Large intestine (tissue), 3 donors: ENCODE measurements around the gene IPO11. TPM values are rescaled to one million over a fixed set of nuclear protein-coding genes. Genes with fewer than 3 reads are reported as not detected.

Experiments
- DNase-seq, 2 donors: peaks; one replicate each; pipeline versions ENCODE4 v3.0.0 to v3.0.0-alpha.2; 2013
- H3K27ac ChIP-seq: one replicate; pipeline ENCODE4 v1.5.1; 2013; ENCODE audit warnings: low read length
- H3K27me3 ChIP-seq: 2 replicates; pipeline ENCODE4 v1.6.1; 2013; ENCODE audit warnings: low read length; ENCODE audit not compliant: control insufficient read depth, insufficient read depth
- H3K36me3 ChIP-seq: 2 replicates; pipeline ENCODE4 v1.6.1; 2013; ENCODE audit warnings: low read length; ENCODE audit not compliant: control insufficient read depth, insufficient read depth
- H3K4me1 ChIP-seq: one replicate; pipeline ENCODE4 v1.6.1; 2013; ENCODE audit warnings: low read length; ENCODE audit not compliant: control insufficient read depth, insufficient read depth
- H3K4me3 ChIP-seq: one replicate; pipeline ENCODE4 v1.5.1; 2013; ENCODE audit warnings: low read length
- H3K9me3 ChIP-seq: one replicate; pipeline ENCODE4 v1.6.1; 2013; ENCODE audit warnings: mild to moderate bottlenecking, low read depth, low read length, moderate library complexity; ENCODE audit not compliant: control insufficient read depth
- WGBS: methylation state at CpG from one replicate; pipeline ENCODE4 v1.1.5; 2013; ENCODE audit warnings: low lambda C conversion rate; ENCODE audit not compliant: insufficient coverage; 5-methylcytosine and 5-hydroxymethylcytosine counted together
- polyA plus RNA-seq: library from polyadenylated mRNA; unstranded; fragments of 120-200 nt; gene quantifications from one replicate; pipeline ENCODE4 v1.2.1, GENCODE V29; 2013

Gene IPO11
- polyA plus RNA-seq, 1 donor: 20.9 TPM

DNA sequence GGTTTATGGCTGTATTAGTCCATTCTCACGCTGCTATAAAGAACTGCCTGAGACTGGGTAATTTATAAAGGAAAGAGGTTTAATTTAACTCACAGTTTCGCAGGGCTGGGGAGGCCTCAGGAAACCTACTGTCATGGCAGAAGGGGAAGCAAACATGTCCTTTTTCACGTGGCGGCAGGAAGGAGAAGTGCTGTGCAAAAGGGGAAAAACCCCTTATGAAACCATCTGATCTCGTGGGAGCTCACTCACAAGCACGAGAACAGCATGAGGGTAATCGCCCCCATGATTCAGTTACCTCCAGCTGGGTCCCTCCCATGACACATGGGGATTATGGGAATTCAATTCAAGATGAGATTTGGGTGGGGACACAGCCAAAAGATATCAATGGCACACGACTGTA is 180.0 kb downstream of the IPO11 start:
- no peaks in the 10 kb centered on the region for H3K4me1 ChIP-seq
- WGBS: 100% methylated on average over 1 of the region's 8 CpGs
- H3K4me3 ChIP-seq: no peak overlapping the region
- DNase-seq: no peak
- peaks cover 11% of the 10 kb centered on the region for H3K36me3 ChIP-seq
- no peaks in the 10 kb centered on the region for H3K9me3 ChIP-seq
- no peaks in the 10 kb centered on the region for H3K27me3 ChIP-seq
- H3K27ac ChIP-seq: no peak overlapping the region

DNA sequence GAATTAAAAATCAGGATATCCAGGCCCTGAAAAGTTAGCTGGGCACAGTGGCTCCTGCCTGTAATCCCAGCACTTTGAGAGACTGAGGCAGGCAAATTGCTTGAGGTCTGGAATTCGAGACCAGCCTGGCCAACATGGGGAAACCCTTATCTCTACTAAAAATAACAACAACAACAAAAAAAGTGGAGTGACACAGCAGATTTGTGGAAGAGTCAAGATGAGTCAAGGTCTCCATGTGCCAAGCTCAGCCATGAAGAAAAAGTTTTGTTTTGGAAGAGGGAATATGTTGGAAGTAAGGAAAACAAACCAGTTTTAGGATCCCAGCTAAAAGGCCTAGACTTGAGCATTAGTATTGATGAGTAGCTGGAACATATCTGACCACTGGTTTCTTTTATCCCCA is 180.8 kb downstream of the IPO11 start:
- no peaks in the 10 kb centered on the region for H3K9me3 ChIP-seq

DNA sequence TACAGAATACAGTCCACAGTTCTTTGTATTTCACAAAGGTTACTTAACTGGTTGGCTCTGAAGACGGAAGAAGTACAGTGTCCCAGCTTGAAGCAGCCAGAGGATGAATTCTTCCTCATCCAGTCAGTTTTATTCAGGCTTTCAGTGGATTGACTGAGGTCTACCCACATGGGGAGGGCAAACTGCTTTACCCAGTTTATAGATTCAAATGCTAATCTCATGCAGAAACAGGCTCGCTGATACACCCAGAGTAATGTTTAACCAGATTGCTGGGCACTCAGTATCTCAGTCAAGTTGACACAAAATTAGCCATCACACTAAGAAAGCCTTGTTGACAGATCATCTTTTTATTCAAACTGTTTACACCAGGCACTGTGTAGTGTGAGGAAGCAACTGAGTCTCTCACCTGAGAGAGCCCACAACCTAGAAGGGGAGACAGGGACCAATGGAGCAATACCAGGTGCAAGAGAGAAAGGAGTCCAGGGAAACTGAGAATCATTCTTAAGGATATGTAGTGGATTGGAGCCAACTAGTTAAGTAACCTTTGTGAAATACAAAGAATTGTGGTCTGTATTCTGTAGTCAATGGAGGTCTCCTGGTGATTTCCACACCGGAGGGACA is 181.9 kb downstream of the IPO11 start:
- WGBS: no CpG with 5 or more reads among the region's 3 CpGs
- Histone ChIP-seq H3K4me1 (no peaks in the 10 kb centered on the region), H3K27me3 (no peaks in the 10 kb centered on the region)

More for the DNA sequence above, 180.8 kb downstream of the IPO11 start:
- 86% methylated on average over 1 of the region's 1 CpG for WGBS
- H3K27me3 ChIP-seq: no peaks in the 10 kb centered on the region
- no peak overlapping the region for H3K4me3 ChIP-seq
- H3K36me3 ChIP-seq: peaks cover 6% of the 10 kb centered on the region
- no peaks in the 10 kb centered on the region for H3K4me1 ChIP-seq
- no peak for DNase-seq
- no peak overlapping the region for H3K27ac ChIP-seq

DNA sequence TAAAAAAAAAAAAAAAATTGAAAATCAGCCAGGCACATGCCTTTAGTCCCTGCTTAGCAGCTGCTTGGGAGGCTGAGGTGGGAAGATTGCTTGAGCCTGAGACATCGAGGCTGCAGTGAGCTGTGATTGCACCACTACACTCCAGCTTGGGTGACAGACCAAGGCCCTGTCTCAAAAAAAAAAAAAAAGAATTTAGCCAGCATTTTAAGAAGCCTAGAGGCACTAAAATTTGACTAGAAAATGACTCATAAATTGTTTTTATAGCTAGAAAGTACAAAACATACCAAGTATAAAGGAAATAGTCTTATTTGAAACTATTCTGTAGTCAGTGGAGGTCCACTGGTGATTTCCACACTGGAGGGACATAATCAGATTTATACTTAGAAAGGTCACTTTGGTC is 183.5 kb downstream of the IPO11 start:
- Histone ChIP-seq H3K9me3 (no peaks in the 10 kb centered on the region), H3K36me3 (peaks cover 6% of the 10 kb centered on the region), H3K4me3 (no peak overlapping the region), H3K27me3 (no peaks in the 10 kb centered on the region), H3K4me1 (no peaks in the 10 kb centered on the region), H3K27ac (no peak overlapping the region)
- DNase-seq: no peak
- 100% methylated on average over 1 of the region's 1 CpG for WGBS

More for the DNA sequence above, 181.9 kb downstream of the IPO11 start:
- DNase-seq: no peak
- no peak overlapping the region for H3K27ac ChIP-seq
- H3K9me3 ChIP-seq: no peaks in the 10 kb centered on the region
- H3K4me3 ChIP-seq: no peak overlapping the region
- H3K36me3 ChIP-seq: peaks cover 6% of the 10 kb centered on the region

DNA sequence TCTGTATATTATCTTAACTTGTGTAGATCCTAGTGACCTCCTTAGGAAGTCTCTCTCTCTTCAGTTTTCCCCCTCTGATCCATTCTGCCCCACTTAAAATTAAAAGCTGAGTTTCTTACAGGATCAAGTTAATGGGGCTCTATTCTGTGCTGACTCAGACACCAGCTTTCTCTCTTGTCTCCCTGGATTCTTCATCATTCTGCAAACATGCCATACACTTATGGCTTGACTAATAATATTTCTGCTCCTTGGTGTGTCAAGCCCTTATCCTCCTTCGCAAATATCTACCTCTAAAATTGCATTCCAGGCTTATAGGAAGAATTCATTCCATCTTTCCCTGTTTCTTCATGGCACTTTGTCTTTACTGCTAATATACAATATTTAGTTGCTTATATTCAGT is 184.1 kb downstream of the IPO11 start:
- DNase-seq: no peak
- Histone ChIP-seq H3K9me3 (no peaks in the 10 kb centered on the region), H3K4me1 (no peaks in the 10 kb centered on the region), H3K4me3 (no peak overlapping the region), H3K36me3 (peaks cover 6% of the 10 kb centered on the region), H3K27me3 (no peaks in the 10 kb centered on the region), H3K27ac (no peak overlapping the region)
- WGBS: 86% methylated on average over 1 of the region's 1 CpG

DNA sequence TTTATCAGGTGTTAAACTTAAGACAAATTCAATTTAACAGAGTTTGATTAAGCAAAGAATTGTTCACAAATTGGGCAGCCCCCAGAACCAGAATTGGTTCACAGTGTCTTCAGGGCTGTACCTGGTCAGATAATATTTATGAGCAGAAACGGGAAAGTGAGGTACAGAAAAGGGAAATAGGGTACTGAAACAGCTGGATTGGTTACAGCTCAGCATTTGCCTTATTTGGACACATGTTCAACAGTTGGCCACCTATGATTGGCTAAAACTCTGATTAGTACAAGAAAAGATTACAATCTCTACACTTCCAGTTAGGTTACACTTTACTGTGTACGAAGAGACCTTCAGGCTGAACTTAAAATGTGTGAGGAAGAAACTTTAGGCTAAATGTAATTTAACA is 184.8 kb downstream of the IPO11 start:
- 80% methylated on average over 1 of the region's 2 CpGs for WGBS

DNA sequence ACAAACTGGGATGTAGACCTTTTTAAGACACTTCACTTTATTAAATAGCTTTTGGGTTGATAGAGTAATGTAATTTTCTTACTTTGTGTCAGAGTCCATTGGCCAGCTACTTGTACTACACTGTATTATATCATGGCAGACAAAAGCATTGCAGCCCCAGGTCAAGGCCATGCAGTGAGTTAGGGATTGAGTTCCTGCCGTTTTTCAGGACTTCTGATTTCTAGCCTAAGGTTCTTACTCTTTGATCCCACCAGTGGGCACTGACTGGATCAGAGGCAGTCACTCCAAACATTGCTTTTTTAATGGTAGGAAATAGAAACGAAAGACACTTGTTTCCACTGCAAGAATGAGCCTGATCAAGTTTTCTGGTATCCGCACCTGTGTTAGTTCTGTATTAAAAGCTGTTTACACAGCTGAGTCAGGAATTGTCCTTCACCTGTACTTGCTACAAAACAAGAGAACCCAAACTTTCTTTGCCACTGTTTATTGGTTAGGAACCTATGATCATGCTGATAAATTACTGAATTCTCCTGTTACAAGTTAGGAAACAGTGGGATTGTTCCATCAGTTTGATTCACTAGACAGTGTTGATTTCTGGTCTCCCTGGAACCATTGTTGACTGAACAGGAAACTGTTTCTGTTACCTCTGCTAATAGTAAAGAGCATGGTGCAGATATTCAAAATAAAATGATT is 188.1 kb downstream of the IPO11 start:
- no peak overlapping the region for H3K4me3 ChIP-seq
- H3K4me1 ChIP-seq: no peaks in the 10 kb centered on the region
- H3K9me3 ChIP-seq: no peaks in the 10 kb centered on the region
- no peaks in the 10 kb centered on the region for H3K27me3 ChIP-seq
- H3K27ac ChIP-seq: no peak overlapping the region
- whole genome bisulfite sequencing: no CpG with 5 or more reads among the region's 3 CpGs
- peaks cover 6% of the 10 kb centered on the region for H3K36me3 ChIP-seq
- no peak for DNase-seq

More for the DNA sequence above, 184.8 kb downstream of the IPO11 start:
- H3K36me3 ChIP-seq: peaks cover 6% of the 10 kb centered on the region
- DNase-seq: no peak
- H3K27me3 ChIP-seq: no peaks in the 10 kb centered on the region
- no peaks in the 10 kb centered on the region for H3K9me3 ChIP-seq
- no peaks in the 10 kb centered on the region for H3K4me1 ChIP-seq
- H3K4me3 ChIP-seq: no peak overlapping the region
- H3K27ac ChIP-seq: no peak overlapping the region

DNA sequence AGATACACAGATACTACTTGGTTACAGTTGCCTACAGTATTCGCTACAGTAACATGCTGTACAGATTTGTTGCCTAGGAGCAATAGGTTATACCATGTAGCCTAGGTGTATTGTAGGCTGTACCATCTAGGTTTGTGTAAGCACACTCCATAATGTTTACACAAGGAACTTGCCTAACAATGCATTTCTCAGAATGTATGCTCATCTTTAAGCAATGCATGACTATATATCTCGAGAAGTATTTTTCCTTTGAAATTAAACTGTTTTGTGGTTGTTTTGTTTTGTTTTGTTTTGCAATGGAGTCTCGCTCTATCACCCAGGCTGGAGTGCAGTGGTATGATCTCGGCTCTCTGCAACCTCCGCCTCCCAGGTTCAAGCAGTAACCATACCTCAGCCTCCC is 191.4 kb downstream of the IPO11 start:
- Histone ChIP-seq H3K4me3 (no peak overlapping the region), H3K27me3 (no peaks in the 10 kb centered on the region), H3K36me3 (peaks cover 7% of the 10 kb centered on the region), H3K9me3 (no peaks in the 10 kb centered on the region), H3K27ac (no peak overlapping the region), H3K4me1 (no peaks in the 10 kb centered on the region)
- no peak for DNase-seq
- no CpG with 5 or more reads among the region's 5 CpGs for WGBS

DNA sequence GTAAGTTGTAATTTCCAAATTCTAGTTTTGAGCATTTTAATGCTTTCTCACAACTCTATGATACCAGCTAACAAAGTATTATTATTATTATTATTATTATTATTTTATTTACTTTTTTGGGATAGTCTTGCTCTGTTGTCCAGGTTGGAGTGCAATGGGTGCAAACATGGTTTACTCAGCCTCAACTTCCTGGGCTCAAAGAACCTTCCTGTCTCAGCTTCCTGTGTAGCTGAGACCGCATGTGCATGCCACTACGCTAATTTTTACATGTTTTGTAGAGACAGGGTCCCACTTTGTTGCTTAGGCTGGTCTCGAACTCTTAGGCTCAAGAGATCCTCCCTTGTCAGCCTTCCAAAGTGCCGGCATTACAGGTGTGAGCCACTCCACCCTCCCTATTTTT is 193.1 kb downstream of the IPO11 start:
- no peak for DNase-seq

DNA sequence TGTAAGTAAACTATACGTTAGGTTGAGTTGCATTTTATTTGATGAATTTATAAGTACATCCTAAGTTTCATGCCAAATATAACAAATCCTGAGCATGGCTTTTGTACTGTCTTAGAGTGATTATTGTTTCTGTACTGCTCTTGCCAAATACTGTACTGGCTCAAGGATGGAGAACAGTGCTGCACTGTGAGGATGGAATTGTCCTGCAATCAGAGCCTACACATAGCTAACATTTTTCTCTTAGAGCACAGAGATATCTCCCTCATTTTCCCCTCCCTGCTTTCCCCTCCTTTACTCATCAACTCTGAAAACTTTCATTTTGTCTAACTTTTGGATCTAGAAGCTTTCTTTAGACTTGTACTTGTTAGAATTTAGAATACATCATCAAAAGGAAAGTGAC is 194.3 kb downstream of the IPO11 start:
- no peak for DNase-seq
- 80% methylated on average over 1 of the region's 1 CpG for WGBS
- no peaks in the 10 kb centered on the region for H3K4me1 ChIP-seq
- no peak overlapping the region for H3K4me3 ChIP-seq
- no peak overlapping the region for H3K27ac ChIP-seq
- H3K36me3 ChIP-seq: peaks cover 13% of the 10 kb centered on the region
- no peaks in the 10 kb centered on the region for H3K9me3 ChIP-seq
- no peaks in the 10 kb centered on the region for H3K27me3 ChIP-seq

More for the DNA sequence above, 193.1 kb downstream of the IPO11 start:
- Histone ChIP-seq H3K9me3 (no peaks in the 10 kb centered on the region), H3K4me3 (no peak overlapping the region), H3K36me3 (peaks cover 13% of the 10 kb centered on the region), H3K27me3 (no peaks in the 10 kb centered on the region), H3K4me1 (no peaks in the 10 kb centered on the region), H3K27ac (no peak overlapping the region)
- 90% methylated on average over 2 of the region's 4 CpGs for WGBS

DNA sequence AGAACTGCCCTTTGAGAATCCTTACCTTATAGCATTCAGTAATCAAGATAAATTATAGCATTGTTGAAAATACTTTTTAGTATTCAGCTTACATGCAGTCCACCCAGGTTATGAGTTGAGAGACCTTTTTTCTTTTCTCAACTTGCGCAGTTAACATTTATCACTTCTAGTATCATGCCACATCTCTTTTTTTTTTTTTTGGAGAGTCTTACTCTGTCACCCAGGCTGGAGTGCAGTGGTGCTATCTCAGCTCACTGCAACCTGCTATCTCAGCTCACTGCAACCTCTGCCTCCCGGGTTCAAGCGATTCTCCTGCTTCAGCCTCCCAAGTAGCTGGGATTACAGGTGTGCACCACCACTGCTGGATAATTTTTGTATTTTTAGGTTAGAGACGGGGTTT is 195.1 kb downstream of the IPO11 start:
- peaks cover 11% of the 10 kb centered on the region for H3K36me3 ChIP-seq
- no peaks in the 10 kb centered on the region for H3K4me1 ChIP-seq
- WGBS: no CpG with 5 or more reads among the region's 4 CpGs

More for the DNA sequence above, 195.1 kb downstream of the IPO11 start:
- Histone ChIP-seq H3K9me3 (no peaks in the 10 kb centered on the region), H3K27me3 (no peaks in the 10 kb centered on the region), H3K27ac (no peak overlapping the region), H3K4me3 (no peak overlapping the region)
- DNase-seq: no peak
